Left renal cortex interstitium (tissue), 4 donors: Measurements from ENCODE around the gene PSMD11. TPM values are rescaled to one million over a fixed set of nuclear protein-coding genes. Genes with fewer than 3 reads are reported as not detected.

ENCODE experiments used
- DNase-seq, 4 donors: peaks; one replicate each; pipeline ENCODE4 v3.0.0-alpha.2; 2013; ENCODE audit warnings: low read depth in 4 of 4, low spot score in 2 of 4, missing footprints in 1 of 4
- polyA plus RNA-seq, 4 donors: library from polyadenylated mRNA; unstranded; fragments of 120-200 nt; gene quantifications; one replicate each; pipeline ENCODE4 v1.2.1, GENCODE V29; 2013; ENCODE audit not compliant: insufficient read length in 4 of 4

The PSMD11 gene
- polyA plus RNA-seq, 4 donors = 95.7 to 107 (median 97.4) TPM

DNA sequence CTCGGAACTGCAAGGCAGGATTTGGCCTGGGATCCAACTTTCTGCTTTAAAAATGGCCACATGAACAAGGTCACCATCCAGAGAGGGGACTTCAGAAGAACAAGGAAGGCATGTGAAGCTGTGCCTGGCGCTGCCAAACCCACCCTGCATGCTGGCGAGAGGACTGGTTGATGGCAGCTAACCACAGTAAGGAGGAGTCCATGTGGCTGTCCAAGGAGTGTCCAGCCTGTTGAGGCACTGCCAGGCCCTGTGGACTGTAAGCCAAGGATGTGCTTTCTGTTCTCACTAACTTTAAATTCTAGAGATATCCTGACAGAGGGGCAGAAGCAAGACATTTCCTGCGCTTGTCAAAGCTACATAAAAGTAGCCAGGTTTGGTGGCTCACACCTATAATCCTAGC lies 82.8 kb downstream of the PSMD11 start:
- no peak for DNase-seq

GRCh38 chr17:32528825-32529224 lies 84.5 kb downstream of the PSMD11 start:
- DNase-seq = no peak

- no peak for DNase-seq
Observed at GRCh38 chr17:32529604-32530003, 85.3 kb downstream of the PSMD11 start.

Other genes starting within 250 kb of the PSMD11 start
- gene RHBDL3, start 178.7 kb upstream of the PSMD11 start, polyA plus RNA-seq = 1 to 10 TPM; 1.2 to 1.8 (median 1.6) TPM
- gene C17orf75, start 102.3 kb upstream of the PSMD11 start, polyA plus RNA-seq = 10 to 100 TPM; 38.6 to 59.7 (median 42.8) TPM
- gene ZNF207, start 94.4 kb upstream of the PSMD11 start, polyA plus RNA-seq = 100 to 1,000 TPM; 170 to 300 (median 246) TPM
- 1 to 10 TPM; 4.2 to 5.7 (median 4.7) TPM for gene CDK5R1, start 42.5 kb downstream of the PSMD11 start, polyA plus RNA-seq